HG03521 (cell line): ENCODE measurements around the gene PSG7.
"Not testable (repeated sequence)": the region's sequence is repeated elsewhere in the genome, so short reads cannot be mapped to it uniquely, and the experiment has no call there.

Source experiments
- ATAC-seq: cut with Tn5 transposase; IDR thresholded peaks from one replicate; pipeline ENCODE4 v1.9.1; 2021; ENCODE audit warnings: mild to moderate bottlenecking, moderate library complexity; ENCODE audit not compliant: unreplicated experiment

Gene PSG7

GRCh38 chr19:42937107-42937506, at the start of gene PSG7:
TSS of gene PSG7 (minus strand) at chr19:42937207. CDS start at chr19:42937076, 131 bp downstream.
- not testable (repeated sequence) for ATAC-seq

DNA sequence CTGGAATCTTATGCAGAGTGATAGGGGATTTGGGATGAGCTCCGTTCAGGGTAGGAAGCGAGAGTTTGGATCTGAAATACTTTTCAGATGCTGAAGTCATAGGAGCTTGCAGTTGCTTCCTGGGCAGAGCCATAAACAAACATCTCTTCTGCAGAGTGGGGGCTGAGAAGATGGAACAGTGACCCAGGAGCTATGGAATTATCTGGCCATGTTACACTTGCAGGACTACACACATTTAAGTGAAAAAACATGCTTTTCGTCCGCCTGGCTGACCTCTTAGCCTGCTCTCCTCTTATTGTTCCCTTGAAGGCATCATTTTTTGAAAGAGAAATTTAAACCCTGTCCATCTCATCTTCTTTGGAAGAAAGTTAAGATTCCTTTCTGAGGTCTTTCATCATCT, 48.6 kb upstream of the PSG7 start:
- ATAC-seq = no peak

GRCh38 chr19:42982111-42982510, 45.1 kb upstream of the PSG7 start:
- ATAC-seq = not testable (repeated sequence)

GRCh38 chr19:42971451-42971850, 34.4 kb upstream of the PSG7 start:
- not testable (repeated sequence) for ATAC-seq

DNA sequence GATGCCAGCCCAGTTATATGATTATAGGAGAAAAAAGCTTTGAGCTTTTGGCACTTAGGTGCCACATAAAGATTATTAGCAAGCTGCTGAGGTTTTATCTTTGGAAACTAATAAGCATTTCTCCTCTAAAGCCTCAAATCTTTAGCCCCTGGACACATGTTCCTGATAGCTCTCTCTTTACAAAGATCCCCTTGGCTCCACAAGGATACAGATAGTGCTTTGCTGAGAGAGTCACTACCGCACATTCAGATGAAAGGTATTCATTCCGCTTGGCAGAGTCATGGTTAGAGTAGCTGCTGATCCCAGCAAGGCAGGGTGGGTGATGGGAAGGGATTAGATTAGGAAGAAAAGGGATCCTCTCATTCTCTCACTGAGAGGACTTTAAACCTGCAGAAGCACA, 28.2 kb upstream of the PSG7 start:
- ATAC-seq = no peak

DNA sequence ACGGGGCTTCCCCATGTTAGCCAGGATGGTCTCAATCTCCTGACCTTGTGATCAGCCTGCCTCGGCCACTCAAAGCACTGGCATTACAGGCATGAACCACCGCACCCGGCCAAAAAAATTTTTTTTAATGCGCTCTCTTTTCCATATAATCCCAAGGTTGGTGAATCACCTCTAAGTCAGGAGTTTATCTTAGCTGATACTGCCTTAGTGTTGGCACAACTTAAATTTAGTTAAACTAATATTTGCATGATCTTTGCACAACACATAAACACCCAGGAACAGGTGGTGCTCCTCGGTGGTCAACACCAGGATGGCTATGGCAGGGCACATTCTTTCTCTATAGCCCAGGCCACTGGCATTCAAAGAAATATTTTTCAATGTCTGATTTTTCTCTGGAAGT, 24.1 kb upstream of the PSG7 start:
- no peak for ATAC-seq

DNA sequence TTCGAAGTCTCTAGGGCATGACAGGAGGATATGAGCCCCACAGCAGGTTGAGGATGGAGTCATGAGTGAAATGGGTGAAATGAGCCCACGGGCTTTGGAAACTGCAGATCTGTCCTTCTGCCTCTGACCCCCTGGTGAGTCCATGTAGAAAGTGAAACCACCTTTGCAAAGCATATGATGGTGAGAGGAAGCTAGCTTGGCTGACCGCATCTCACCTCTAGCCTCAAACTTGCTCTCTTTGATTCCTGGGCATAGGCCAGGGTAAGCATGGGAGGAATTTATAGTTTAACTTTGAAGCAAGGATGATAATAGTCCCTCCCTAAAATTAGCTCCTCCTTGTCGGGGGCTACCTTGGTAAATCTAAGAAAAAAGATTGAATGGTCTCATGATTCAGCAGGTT, 15.1 kb upstream of the PSG7 start:
- not testable (repeated sequence) for ATAC-seq

GRCh38 chr19:42951476-42951875, 14.5 kb upstream of the PSG7 start:
- ATAC-seq = not testable (repeated sequence)

DNA sequence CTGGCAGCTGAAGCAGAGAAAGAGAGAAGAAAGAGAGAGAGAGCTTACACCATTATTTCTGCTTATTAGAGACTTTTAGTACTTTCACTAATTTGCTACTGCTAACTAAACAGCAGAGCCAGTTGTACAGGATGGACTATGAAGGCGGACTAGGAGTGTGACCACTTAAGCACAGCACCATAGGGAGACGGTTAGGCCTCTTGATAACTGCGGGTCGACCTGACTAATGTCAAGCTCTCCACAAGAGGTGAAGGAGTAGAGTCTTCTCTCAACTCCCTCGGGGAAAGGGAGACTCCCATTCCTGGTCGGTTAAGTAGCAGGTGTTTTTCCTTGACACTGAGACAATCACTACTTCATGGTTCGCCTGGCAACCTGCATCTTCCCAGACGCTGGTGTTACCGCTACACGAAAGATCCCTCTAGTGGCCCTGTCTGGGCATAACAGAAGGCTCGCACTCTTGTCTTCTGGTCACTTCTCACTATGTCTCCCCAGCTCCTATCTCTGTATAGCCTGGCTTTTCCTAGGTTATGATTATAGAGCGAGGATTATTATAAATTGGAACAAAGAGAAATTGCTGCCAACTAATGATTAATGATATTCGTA, 5.3 kb upstream of the PSG7 start:
- ATAC-seq = no peak

- ATAC-seq = not testable (repeated sequence)
These were observed 2.3 kb downstream of the PSG7 start for GRCh38 chr19:42934726-42935125.

- ATAC-seq = not testable (repeated sequence)
These were observed 2.8 kb downstream of the PSG7 start for GRCh38 chr19:42934183-42934582.

DNA sequence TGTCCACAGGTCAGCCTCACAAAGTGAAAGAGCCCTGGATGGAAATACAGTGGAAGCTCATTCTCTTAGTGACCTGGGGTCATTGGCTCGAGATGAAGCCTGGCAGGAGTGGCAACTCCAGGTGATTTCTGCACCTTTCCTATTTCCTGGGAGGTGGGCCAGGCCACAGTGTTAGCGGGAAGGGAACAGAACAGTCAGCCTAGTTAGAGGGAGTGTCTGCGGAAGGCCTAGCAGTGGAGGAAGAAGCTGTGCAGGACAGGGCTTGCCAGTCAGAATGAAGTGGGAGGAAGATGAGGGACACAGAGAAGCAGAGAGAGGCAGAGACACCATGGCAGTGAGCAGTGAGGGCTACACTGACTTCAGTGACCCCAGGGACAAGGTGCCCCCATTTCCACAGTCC, 3.6 kb downstream of the PSG7 start:
- not testable (repeated sequence) for ATAC-seq

DNA sequence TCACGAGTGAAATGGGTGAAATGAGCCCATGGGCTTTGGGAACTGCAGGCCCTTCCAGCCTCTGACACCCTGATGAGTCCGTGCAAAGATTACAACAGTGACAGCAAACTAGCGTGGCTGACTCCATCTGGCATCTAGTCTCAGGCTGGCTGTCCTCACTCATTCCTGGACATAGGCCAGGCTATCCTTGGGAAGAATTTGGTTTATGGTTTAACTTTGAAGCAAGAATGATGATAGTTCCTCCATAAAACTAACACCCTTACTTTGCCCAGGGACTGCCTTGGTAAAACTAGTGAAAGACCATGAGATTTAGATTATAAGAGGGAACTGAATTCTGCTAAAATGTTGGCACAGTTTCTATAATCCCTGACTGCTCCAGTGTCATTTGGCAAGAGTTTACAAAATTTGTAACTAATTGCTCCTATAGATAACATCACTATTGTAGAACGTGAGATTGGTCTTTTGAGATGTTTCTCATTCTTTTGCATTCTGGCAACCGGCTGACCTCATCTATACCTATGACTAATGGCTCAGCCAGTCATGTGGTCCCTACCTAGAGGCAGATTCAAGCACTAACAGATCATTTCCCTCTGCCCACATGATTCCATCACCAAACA, 4.4 kb downstream of the PSG7 start:
- ATAC-seq = not testable (repeated sequence)

DNA sequence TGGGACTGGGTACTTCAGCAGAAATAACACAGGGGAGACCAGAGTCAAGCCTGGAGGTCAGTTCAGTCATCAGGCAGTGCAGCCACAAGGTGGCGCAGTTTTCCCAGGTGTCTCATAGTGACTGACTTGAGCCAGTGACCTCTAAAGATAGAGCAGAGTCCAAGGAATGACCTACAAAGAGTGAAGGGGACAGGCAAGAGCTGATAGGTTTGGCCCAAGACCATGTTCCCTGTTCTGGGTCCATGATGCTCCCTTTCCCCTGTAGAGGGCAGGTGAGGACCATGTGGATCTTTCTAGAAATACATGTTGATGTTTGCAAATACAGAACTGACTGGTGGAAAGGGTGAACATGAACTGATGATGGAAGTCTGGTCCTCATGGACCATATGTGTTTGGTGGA, 6.8 kb downstream of the PSG7 start:
- ATAC-seq = not testable (repeated sequence)

DNA sequence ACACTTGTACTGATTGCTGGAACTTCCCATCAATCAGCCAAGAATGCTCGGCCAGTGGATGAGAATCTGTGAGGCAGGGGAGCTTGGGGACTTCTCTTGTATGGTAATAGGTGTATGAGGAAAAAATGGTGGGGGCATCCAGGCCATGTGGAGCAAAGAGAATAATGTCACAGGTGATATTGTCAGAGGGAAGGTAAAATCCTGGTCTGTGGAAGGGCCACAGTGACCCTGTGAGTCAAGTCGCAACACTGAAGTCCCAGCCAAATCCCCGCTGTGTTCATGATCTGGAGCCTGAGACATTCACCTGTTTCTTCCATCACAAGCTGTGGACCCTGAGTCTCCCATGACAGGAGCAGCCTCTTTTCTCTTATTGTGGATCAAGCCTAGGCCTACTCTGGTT, 8.1 kb downstream of the PSG7 start:
- ATAC-seq = no peak

DNA sequence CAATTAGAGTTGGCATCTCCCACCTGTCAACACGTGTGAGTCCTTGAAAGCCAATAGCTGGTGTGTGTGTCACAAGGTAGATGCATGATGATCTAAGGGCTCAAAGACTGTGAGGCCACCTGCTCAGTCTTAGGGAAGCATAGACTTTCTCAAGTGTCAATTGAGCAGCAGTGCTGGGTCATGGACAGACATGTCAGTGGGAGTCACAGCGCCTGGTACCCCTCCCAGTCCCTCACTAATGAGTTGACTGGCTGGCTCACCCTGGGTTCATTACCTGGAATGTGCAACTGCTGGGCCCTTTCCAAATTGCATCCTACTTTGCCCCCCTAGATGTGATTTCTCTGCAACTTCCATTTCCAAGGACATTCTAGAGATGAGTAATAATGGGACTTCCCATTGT, 10.2 kb downstream of the PSG7 start:
- no peak for ATAC-seq

DNA sequence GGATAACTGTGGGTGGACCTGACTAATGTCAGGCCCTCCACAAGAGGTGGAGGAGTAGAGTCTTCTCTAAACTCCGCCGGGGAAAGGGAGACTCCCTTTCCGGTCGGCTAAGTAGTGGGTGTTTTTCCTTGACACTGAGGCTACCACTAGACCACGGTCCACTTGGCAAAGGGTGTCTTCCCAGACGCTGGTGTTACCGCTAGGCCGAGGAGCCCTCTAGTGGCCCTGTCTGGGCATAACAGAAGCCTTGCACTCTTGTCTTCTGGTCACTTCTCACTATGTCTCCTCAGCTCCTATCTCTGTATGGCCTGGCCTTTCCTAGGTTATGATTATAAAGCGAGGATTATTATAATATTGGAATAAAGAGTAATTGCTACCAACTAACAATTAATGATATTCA, 13.9 kb downstream of the PSG7 start:
- not testable (repeated sequence) for ATAC-seq

GRCh38 chr19:42920971-42921370, 16.0 kb downstream of the PSG7 start:
- ATAC-seq = not testable (repeated sequence)

DNA sequence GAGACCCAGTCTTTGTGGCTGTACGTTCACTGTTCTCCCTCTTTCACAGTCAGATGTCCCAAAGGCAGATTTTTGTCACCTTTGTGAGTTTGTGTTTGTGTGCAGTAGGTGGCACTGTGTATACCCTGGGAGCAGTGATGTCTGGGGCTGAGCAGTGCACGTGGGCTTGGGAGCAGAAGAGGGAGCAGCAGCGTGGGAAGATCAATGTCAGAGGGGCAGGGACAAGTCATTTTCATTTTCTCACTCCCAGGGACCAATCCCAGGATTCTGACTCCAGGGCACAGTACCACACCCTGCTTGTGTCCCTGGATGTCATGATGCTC, 17.3 kb downstream of the PSG7 start:
- ATAC-seq = no peak

DNA sequence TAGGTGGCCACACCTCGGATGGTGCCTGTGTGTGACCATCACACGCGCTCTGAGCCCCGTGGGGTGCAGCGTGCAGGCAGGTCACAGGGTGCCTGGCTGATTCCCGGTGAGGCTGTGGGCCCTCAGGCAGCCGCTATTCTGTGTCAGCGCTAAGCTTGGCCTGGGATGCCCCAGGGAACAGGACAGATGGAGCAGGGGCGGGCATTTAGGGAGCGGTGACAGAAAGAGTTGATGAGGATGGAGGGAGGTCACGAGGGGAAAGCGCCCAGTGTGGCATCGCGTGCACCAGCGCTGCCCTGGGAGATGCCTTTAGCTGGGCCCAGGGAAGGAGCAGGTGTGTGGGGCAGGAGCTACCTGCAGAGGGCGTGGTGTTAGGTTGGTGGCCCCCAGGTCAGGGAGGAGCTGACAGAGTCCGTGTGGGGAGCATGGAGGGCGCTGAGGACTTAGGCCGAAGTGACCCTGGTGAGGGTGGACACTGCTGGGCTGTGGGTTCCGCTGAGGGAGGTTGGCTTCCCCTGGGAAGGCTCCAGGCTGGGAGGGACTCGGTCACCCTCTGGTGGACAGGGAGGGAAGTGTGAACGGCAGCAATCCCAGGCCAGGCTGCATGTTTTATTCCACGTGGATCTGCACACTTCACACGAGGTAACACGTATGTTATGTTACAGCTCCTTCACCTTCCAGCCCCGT, 17.8 kb downstream of the PSG7 start:
- ATAC-seq = not testable (repeated sequence)

DNA sequence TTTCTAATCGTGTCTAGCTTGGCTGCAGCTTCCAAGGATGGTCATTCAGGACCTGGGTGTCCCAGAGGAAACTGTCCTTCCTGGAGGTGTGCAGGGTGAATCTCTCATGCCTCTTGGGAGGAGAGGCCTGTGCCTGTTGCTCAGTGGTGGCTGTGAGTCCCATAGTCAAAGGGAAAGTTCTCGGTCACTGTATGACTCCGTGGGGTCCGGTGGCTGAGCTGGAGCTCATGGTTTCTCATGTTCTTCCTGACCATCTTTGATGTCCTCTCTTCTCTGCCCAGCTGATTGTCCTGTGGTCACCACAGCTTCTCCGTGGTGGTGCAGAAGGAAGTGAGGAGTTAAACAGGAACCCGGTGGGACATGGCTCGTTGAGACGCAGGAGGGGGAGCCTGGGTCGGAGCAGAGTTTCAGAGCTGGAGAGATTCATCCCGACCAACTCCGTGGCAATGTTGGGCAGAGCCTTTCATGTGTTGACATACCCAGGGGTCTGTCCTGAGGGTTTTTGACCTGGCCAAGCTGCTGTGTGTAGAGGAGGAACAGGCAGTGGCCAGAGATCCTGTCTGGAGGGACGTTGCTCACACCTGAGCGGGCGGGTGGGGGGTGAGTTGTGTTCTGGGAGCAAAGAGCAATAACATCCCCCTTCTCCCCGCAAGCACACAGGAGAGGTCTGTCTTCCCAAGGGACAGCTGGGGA, 18.5 kb downstream of the PSG7 start:
- ATAC-seq = not testable (repeated sequence)

- ATAC-seq = not testable (repeated sequence)
These were observed 19.4 kb downstream of the PSG7 start, which contains the start of gene PSG6 for GRCh38 chr19:42917634-42918033. TSS of gene PSG6 (minus strand) at chr19:42917894. CDS start at chr19:42917792, 102 bp downstream.
